Vagina (tissue), 2 donors: ENCODE results near the gene COPG1.

Experiments used
- POLR2A ChIP-seq, 2 donors: fragments of 450-650 bp; IDR thresholded peaks; one replicate each; pipeline ENCODE4 v1.6.1; 2017; ENCODE audit warnings: antibody characterized with exemption in 2 of 2, mild to moderate bottlenecking in 2 of 2, moderate library complexity in 2 of 2
- POLR2AphosphoS5 ChIP-seq, 2 donors: sonication (generic); formaldehyde crosslinking; IDR thresholded peaks; one replicate each; pipeline ENCODE4 v1.9.0; 2017; ENCODE audit warnings: antibody characterized with exemption in 2 of 2, mild to moderate bottlenecking in 2 of 2, low read depth in 1 of 2; ENCODE audit not compliant: insufficient read depth in 1 of 2
- TF ChIP-seq, protein P1 (sequence below), 3 experiments: fragments of 450-650 bp in 2 of 3; fragments of 200-600 bp in 1 of 3; sonication (generic) in 1 of 3; IDR thresholded peaks; one replicate each; pipeline ENCODE4 v1.5.1; 2017 to 2019; ENCODE audit warnings: antibody characterized with exemption in 3 of 3, mild to moderate bottlenecking in 2 of 3, moderate library complexity in 2 of 3

DNA sequence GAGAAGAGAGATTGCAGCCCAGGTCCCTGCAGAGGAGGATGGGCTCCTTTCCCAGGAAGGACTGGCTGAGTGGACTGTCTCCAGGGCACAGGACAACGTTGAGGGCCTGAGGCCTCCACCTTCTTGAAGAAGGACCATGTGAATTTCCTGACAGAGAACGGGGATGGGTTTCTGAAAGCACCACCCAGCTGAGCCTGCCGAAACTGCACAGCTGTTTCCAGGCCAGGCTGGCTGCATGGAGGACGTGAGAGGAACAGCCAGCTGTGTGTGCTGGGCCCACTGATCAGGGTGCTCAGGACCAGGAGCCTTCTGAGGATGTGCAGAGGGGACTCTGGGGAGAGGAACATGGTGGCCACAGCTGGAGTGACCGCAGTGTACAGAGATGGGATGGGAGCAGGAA is 68.4 kb downstream of the COPG1 start:
- TF ChIP-seq, protein P1, sequence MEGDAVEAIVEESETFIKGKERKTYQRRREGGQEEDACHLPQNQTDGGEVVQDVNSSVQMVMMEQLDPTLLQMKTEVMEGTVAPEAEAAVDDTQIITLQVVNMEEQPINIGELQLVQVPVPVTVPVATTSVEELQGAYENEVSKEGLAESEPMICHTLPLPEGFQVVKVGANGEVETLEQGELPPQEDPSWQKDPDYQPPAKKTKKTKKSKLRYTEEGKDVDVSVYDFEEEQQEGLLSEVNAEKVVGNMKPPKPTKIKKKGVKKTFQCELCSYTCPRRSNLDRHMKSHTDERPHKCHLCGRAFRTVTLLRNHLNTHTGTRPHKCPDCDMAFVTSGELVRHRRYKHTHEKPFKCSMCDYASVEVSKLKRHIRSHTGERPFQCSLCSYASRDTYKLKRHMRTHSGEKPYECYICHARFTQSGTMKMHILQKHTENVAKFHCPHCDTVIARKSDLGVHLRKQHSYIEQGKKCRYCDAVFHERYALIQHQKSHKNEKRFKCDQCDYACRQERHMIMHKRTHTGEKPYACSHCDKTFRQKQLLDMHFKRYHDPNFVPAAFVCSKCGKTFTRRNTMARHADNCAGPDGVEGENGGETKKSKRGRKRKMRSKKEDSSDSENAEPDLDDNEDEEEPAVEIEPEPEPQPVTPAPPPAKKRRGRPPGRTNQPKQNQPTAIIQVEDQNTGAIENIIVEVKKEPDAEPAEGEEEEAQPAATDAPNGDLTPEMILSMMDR (IDR thresholded peaks at IDR 0.05): no peak
- TF ChIP-seq POLR2A (IDR thresholded peaks at IDR 0.05): no peak
- no peak for TF ChIP-seq POLR2AphosphoS5 (IDR thresholded peaks at IDR 0.05; ENCODE audit: insufficient read depth in 1 of 2, low read depth in 1 of 2)
